ENCODE data around the gene RGL2.
A peak's percentile ranks its signal among the peaks of the same experiment; 100 is the strongest.

RGL2 gene

DNA sequence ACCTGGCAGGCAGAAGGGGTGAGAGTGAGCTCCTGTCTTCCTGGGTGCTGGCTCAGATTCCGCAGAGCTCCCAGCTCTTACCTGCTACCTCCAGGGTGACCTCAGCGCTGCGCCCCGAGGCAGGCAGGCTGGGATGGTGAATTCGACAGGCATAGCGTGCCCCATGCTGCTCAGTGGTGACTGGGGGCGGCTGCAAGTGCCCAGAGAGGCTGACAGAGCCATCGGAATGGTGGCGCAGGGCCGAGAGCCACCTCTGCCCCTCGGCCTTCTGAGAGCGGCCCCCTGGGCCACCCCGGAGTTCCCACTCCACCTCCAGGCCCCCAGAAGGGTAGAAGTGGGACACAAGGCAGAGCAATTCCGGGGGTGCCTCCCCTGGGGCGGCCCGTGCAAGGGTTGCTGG is 5.5 kb upstream of the RGL2 start:
- Histone ChIP-seq H3K4me1 (ENCODE audit: control insufficient read depth, low read length) (peaks cover 23% of the 10 kb centered on the region), H3K9me2 (replicated peaks; ENCODE audit: control insufficient read depth, low read length) (no peaks in the 10 kb centered on the region), H3K9me3 (ENCODE audit: control insufficient read depth, insufficient read depth, low read length) (no peaks in the 10 kb centered on the region), H3K36me3 (ENCODE audit: control insufficient read depth, low read length) (peaks cover 72% of the 10 kb centered on the region), H4K20me1 (ENCODE audit: control insufficient read depth, insufficient read depth, low read depth, low read length) (no peaks in the 10 kb centered on the region), H3K4me2 (ENCODE audit: low read length) (no peak overlapping the region), H3K79me2 (ENCODE audit: control insufficient read depth, low read length) (peaks cover 63% of the 10 kb centered on the region), H3F3A (ENCODE audit: control insufficient read depth, insufficient read depth) (peaks cover 19% of the 10 kb centered on the region), H3K27me3 (ENCODE audit: control insufficient read depth, low read length) (no peaks in the 10 kb centered on the region), H3K4me3 (ENCODE audit: low read length) (no peak overlapping the region), H3K27ac (ENCODE audit: low read depth, low read length) (no peak overlapping the region)
- TF ChIP-seq, protein P1, sequence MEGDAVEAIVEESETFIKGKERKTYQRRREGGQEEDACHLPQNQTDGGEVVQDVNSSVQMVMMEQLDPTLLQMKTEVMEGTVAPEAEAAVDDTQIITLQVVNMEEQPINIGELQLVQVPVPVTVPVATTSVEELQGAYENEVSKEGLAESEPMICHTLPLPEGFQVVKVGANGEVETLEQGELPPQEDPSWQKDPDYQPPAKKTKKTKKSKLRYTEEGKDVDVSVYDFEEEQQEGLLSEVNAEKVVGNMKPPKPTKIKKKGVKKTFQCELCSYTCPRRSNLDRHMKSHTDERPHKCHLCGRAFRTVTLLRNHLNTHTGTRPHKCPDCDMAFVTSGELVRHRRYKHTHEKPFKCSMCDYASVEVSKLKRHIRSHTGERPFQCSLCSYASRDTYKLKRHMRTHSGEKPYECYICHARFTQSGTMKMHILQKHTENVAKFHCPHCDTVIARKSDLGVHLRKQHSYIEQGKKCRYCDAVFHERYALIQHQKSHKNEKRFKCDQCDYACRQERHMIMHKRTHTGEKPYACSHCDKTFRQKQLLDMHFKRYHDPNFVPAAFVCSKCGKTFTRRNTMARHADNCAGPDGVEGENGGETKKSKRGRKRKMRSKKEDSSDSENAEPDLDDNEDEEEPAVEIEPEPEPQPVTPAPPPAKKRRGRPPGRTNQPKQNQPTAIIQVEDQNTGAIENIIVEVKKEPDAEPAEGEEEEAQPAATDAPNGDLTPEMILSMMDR (IDR thresholded peaks at IDR 0.05; ENCODE audit: low read depth, low read length, poor library complexity, severe bottlenecking), result no peak
- TF ChIP-seq EZH2phosphoT487 (IDR thresholded peaks at IDR 0.05; ENCODE audit: borderline replicate concordance, low read length), result no peak

DNA sequence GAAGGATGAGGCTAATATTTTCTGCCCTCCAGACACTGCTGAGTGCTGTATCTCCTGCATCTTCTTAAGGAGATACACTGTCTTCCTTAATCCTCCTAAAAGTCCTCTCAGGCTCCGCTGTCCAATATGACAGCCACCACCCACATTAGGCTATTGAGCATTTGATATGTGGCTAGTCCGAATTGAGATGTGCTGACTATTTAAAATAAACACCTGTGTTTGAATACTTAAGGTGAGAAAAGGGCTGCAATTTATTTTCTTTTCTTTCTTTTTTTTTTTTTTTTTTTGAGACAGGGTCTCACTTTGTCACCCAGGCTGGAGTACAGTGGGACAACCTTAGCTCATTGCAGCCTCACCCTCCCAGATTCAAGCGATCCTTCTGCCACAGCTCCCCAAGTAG is 3.1 kb upstream of the RGL2 start:
- TF ChIP-seq, protein P1 (IDR thresholded peaks at IDR 0.05; ENCODE audit: low read depth, low read length, poor library complexity, severe bottlenecking), result no peak
- no peak for TF ChIP-seq EZH2phosphoT487 (IDR thresholded peaks at IDR 0.05; ENCODE audit: borderline replicate concordance, low read length)
- no peaks in the 10 kb centered on the region for H3K9me3 ChIP-seq (ENCODE audit: control insufficient read depth, insufficient read depth, low read length)
- H3F3A ChIP-seq (ENCODE audit: control insufficient read depth, insufficient read depth), result peaks cover 22% of the 10 kb centered on the region
- H3K36me3 ChIP-seq (ENCODE audit: control insufficient read depth, low read length), result peaks cover 63% of the 10 kb centered on the region
- H3K4me2 ChIP-seq (ENCODE audit: low read length), result no peak overlapping the region
- peaks cover 31% of the 10 kb centered on the region for H3K4me1 ChIP-seq (ENCODE audit: control insufficient read depth, low read length)
- no peaks in the 10 kb centered on the region for H3K9me2 ChIP-seq (replicated peaks; ENCODE audit: control insufficient read depth, low read length)
- H3K79me2 ChIP-seq (ENCODE audit: control insufficient read depth, low read length), result peaks cover 54% of the 10 kb centered on the region
- H3K4me3 ChIP-seq (ENCODE audit: low read length), result no peak overlapping the region
- H3K27me3 ChIP-seq (ENCODE audit: control insufficient read depth, low read length), result no peaks in the 10 kb centered on the region
- H4K20me1 ChIP-seq (ENCODE audit: control insufficient read depth, insufficient read depth, low read depth, low read length), result no peaks in the 10 kb centered on the region
- H3K27ac ChIP-seq (ENCODE audit: low read depth, low read length), result no peak overlapping the region

DNA sequence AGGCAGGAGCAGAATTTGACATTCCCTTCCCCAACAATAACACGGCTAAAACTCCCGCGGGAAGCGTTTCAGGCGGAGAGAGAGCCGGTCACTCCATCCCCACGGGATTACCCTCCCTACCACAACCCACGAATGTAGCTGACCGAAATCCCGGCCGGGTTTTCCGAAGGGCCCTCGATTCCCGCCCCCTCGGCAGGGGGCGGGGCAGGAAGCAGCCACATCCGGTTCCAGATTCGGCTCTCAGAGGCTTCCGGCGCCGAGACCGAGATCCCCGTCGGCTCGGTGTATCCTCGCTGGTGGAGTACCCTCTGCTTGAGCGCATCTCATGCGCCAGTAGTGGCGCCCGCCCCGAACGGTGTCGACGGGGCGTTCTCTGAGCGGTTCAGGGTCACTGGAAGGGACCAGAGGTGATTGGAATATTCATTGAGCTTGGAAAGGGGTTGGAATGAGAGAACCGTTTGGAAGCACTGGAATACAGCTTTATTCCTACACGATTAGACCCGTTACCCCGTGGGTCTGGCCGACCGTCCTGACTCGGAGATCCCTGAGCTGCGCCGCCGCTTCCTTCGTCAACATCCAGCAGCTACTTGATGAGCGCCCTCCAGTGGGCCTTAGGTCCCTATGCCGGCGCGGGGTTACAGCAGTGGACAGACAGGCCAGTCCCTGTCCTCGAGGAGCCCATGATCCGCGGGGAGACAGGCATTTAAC is 649 bp upstream of the RGL2 start:
- H3F3A ChIP-seq (ENCODE audit: control insufficient read depth, insufficient read depth), result peaks cover 19% of the 10 kb centered on the region
- no peak for TF ChIP-seq EZH2phosphoT487 (IDR thresholded peaks at IDR 0.05; ENCODE audit: borderline replicate concordance, low read length)
- TF ChIP-seq, protein P1 (IDR thresholded peaks at IDR 0.05; ENCODE audit: low read depth, low read length, poor library complexity, severe bottlenecking), result peak; percentile 93
- H3K27me3 ChIP-seq (ENCODE audit: control insufficient read depth, low read length), result no peaks in the 10 kb centered on the region
- peak overlapping the region; percentile 95 for H3K4me3 ChIP-seq (ENCODE audit: low read length)
- H3K9me3 ChIP-seq (ENCODE audit: control insufficient read depth, insufficient read depth, low read length), result no peaks in the 10 kb centered on the region
- no peaks in the 10 kb centered on the region for H3K9me2 ChIP-seq (replicated peaks; ENCODE audit: control insufficient read depth, low read length)
- H3K27ac ChIP-seq (ENCODE audit: low read depth, low read length), result peak overlapping the region; percentile 97
- H3K4me1 ChIP-seq (ENCODE audit: control insufficient read depth, low read length), result peaks cover 20% of the 10 kb centered on the region
- no peaks in the 10 kb centered on the region for H4K20me1 ChIP-seq (ENCODE audit: control insufficient read depth, insufficient read depth, low read depth, low read length)
- peaks cover 37% of the 10 kb centered on the region for H3K79me2 ChIP-seq (ENCODE audit: control insufficient read depth, low read length)
- H3K36me3 ChIP-seq (ENCODE audit: control insufficient read depth, low read length), result peaks cover 55% of the 10 kb centered on the region
- H3K4me2 ChIP-seq (ENCODE audit: low read length), result peak overlapping the region; percentile 98

Data from DOHH2 (cell line).